GM19035 (cell line): Measurements from ENCODE around the gene CDC14B.
"Not testable (repeated sequence)": the region's sequence is repeated elsewhere in the genome, so short reads cannot be mapped to it uniquely, and the experiment has no call there.

Source experiments
- ATAC-seq: cut with Tn5 transposase; IDR thresholded peaks from one replicate; pipeline ENCODE4 v1.9.1; 2021; ENCODE audit not compliant: unreplicated experiment

Gene CDC14B

GRCh38 chr9:96587338-96588315, 32.0 kb downstream of the CDC14B start:
- no peak for ATAC-seq

- no peak for ATAC-seq
Measured at GRCh38 chr9:96585426-96585825, 34.2 kb downstream of the CDC14B start.

- ATAC-seq = not testable (repeated sequence)
Measured at GRCh38 chr9:96582199-96582598, 37.4 kb downstream of the CDC14B start.

GRCh38 chr9:96581786-96582185, 37.9 kb downstream of the CDC14B start:
- ATAC-seq = no peak

GRCh38 chr9:96581301-96581700, 38.3 kb downstream of the CDC14B start:
- no peak for ATAC-seq

GRCh38 chr9:96574931-96575351, 44.7 kb downstream of the CDC14B start:
- ATAC-seq = no peak

- no peak for ATAC-seq
Measured at GRCh38 chr9:96574455-96574854, 45.2 kb downstream of the CDC14B start.

- peak; percentile 44 for ATAC-seq
Measured at GRCh38 chr9:96567203-96567700, 52.4 kb downstream of the CDC14B start.

- ATAC-seq = peak; percentile 86
Measured at GRCh38 chr9:96566498-96567202, 53.0 kb downstream of the CDC14B start.

GRCh38 chr9:96565671-96566497, 53.8 kb downstream of the CDC14B start:
- no peak for ATAC-seq

- no peak for ATAC-seq
Measured at GRCh38 chr9:96564217-96564616, 55.4 kb downstream of the CDC14B start.

- no peak for ATAC-seq
Measured at GRCh38 chr9:96559339-96559943, 60.2 kb downstream of the CDC14B start.

GRCh38 chr9:96557921-96558320, 61.7 kb downstream of the CDC14B start:
- ATAC-seq = no peak

GRCh38 chr9:96556701-96557461, 62.8 kb downstream of the CDC14B start:
- no peak for ATAC-seq

GRCh38 chr9:96555567-96556386, 63.9 kb downstream of the CDC14B start:
- ATAC-seq = no peak

- no peak for ATAC-seq
Measured at GRCh38 chr9:96554801-96555566, 64.7 kb downstream of the CDC14B start.

GRCh38 chr9:96554326-96554725, 65.3 kb downstream of the CDC14B start:
- no peak for ATAC-seq

- ATAC-seq = no peak
Measured at GRCh38 chr9:96553070-96553469, 66.6 kb downstream of the CDC14B start.
